HEK293 (cell line): ENCODE results near the gene PTPRR.

Experiments
- CTCF ChIA-PET: fragments of 350-600 bp; formaldehyde crosslinking; extraction: SDS; loops from one replicate; lab custom pipeline; 2021; ENCODE audit warnings: antibody characterized with exemption; lab: Yijun Ruan, JAX
- POLR2A ChIA-PET: fragments of 300-600 bp; formaldehyde crosslinking; extraction: SDS; loops from one replicate; lab custom pipeline; 2020; ENCODE audit warnings: antibody characterized with exemption, inconsistent platforms; lab: Yijun Ruan, JAX
- H3K27ac ChIP-seq: fragments of 200-500 bp; sonication (Bioruptor generic); 2 replicates; pipeline ENCODE4 v1.5.1; 2014; ENCODE audit warnings: low read depth, low read length, control low read depth, inconsistent platforms; ENCODE audit errors: extremely low read depth
- H3K36me3 ChIP-seq, 2 experiments: fragments of 200-500 bp in 1 of 2; sonication (Bioruptor generic) in 1 of 2; 1 replicate in 1 of 2; 2 replicates in 1 of 2; pipeline ENCODE4 v1.5.1; 2014 to 2017; ENCODE audit warnings: inconsistent platforms in 2 of 2, low read length in 2 of 2; ENCODE audit not compliant: control insufficient read depth in 2 of 2, insufficient read depth in 1 of 2
- H3K4me1 ChIP-seq: fragments of 200-500 bp; sonication (Bioruptor generic); 2 replicates; pipeline ENCODE4 v1.5.1; 2014; ENCODE audit warnings: mild to moderate bottlenecking, low read length, inconsistent platforms; ENCODE audit not compliant: control insufficient read depth, insufficient read depth
- H3K4me3 ChIP-seq: 2 replicates; pipeline ENCODE4 v1.5.1; 2011; ENCODE audit warnings: low read depth, mild to moderate bottlenecking, control low read depth, low read length, moderate library complexity
- H3K9me3 ChIP-seq: fragments of 200-500 bp; sonication (Bioruptor generic); 2 replicates; pipeline ENCODE4 v1.5.1; 2014; ENCODE audit warnings: low read depth, low read length, inconsistent platforms; ENCODE audit not compliant: control insufficient read depth, insufficient read depth
- FEZF1 ChIP-seq: fragments of 450-650 bp; formaldehyde crosslinking; IDR thresholded peaks from 2 replicates; pipeline ENCODE4 v1.5.1; 2016; ENCODE audit warnings: missing biosample characterization, missing genetic modification characterization
- GFI1B ChIP-seq: fragments of 450-650 bp; formaldehyde crosslinking; IDR thresholded peaks from 2 replicates; pipeline ENCODE4 v1.5.1; 2016; ENCODE audit warnings: missing biosample characterization, missing genetic modification characterization
- KLF1 ChIP-seq: fragments of 450-650 bp; formaldehyde crosslinking; IDR thresholded peaks from 2 replicates; pipeline ENCODE4 v1.5.1; 2016; ENCODE audit warnings: missing biosample characterization, missing genetic modification characterization
- ZFHX2 ChIP-seq: fragments of 450-650 bp; formaldehyde crosslinking; conservative IDR thresholded peaks from 2 replicates; pipeline ENCODE4 v1.5.1; 2016; ENCODE audit warnings: missing biosample characterization, missing genetic modification characterization
- ZIC2 ChIP-seq: fragments of 450-650 bp; formaldehyde crosslinking; IDR thresholded peaks from 2 replicates; pipeline ENCODE4 v1.5.1; 2016; ENCODE audit warnings: missing biosample characterization, missing genetic modification characterization
- ZNF26 ChIP-seq: fragments of 450-650 bp; formaldehyde crosslinking; IDR thresholded peaks from 2 replicates; pipeline ENCODE4 v1.5.1; 2016; ENCODE audit warnings: missing biosample characterization, missing genetic modification characterization
- ZNF292 ChIP-seq: fragments of 450-650 bp; formaldehyde crosslinking; IDR thresholded peaks from 2 replicates; pipeline ENCODE4 v1.5.1; 2016; ENCODE audit warnings: low read depth, missing biosample characterization, missing genetic modification characterization, borderline replicate concordance
- ZNF335 ChIP-seq: fragments of 450-650 bp; formaldehyde crosslinking; conservative IDR thresholded peaks from 2 replicates; pipeline ENCODE4 v1.5.1; 2016; ENCODE audit warnings: missing biosample characterization, missing genetic modification characterization
- ZNF394 ChIP-seq: fragments of 450-650 bp; formaldehyde crosslinking; IDR thresholded peaks from 2 replicates; pipeline ENCODE4 v1.5.1; 2016; ENCODE audit warnings: missing biosample characterization, missing genetic modification characterization, mild to moderate bottlenecking, moderate library complexity, borderline replicate concordance
- ZNF510 ChIP-seq: fragments of 450-650 bp; formaldehyde crosslinking; IDR thresholded peaks from 2 replicates; pipeline ENCODE4 v1.5.1; 2018; ENCODE audit warnings: mild to moderate bottlenecking, missing genetic modification characterization, missing biosample characterization; ENCODE audit not compliant: insufficient replicate concordance
- ZNF555 ChIP-seq: fragments of 450-650 bp; formaldehyde crosslinking; conservative IDR thresholded peaks from 2 replicates; pipeline ENCODE4 v1.5.1; 2017; ENCODE audit warnings: missing biosample characterization, mild to moderate bottlenecking, missing genetic modification characterization, inconsistent platforms
- ZNF558 ChIP-seq: fragments of 450-650 bp; formaldehyde crosslinking; IDR thresholded peaks from 2 replicates; pipeline ENCODE4 v1.5.1; 2016; ENCODE audit warnings: missing biosample characterization, missing genetic modification characterization
- ZNF677 ChIP-seq: fragments of 450-650 bp; IDR thresholded peaks from 2 replicates; pipeline ENCODE4 v1.5.0; 2018; ENCODE audit warnings: missing biosample characterization, mild to moderate bottlenecking, missing genetic modification characterization, moderate library complexity
- ZNF701 ChIP-seq: fragments of 450-650 bp; formaldehyde crosslinking; IDR thresholded peaks from 2 replicates; pipeline ENCODE4 v1.5.1; 2016; ENCODE audit warnings: missing biosample characterization, missing genetic modification characterization
- ZNF791 ChIP-seq: fragments of 450-650 bp; formaldehyde crosslinking; IDR thresholded peaks from 2 replicates; pipeline ENCODE4 v1.5.1; 2016; ENCODE audit warnings: missing biosample characterization, missing genetic modification characterization
- ZNF837 ChIP-seq: fragments of 450-650 bp; formaldehyde crosslinking; IDR thresholded peaks from 2 replicates; pipeline ENCODE4 v1.5.1; 2016; ENCODE audit warnings: missing biosample characterization, missing genetic modification characterization
- TF ChIP-seq, protein P1 (sequence below): fragments of 450-650 bp; formaldehyde crosslinking; IDR thresholded peaks from 2 replicates; pipeline ENCODE4 v1.5.1; 2016; ENCODE audit warnings: missing biosample characterization, missing genetic modification characterization
- TF ChIP-seq, protein P2 (sequence below): fragments of 450-650 bp; formaldehyde crosslinking; IDR thresholded peaks from 2 replicates; pipeline ENCODE4 v1.5.1; 2016; ENCODE audit warnings: missing biosample characterization, missing genetic modification characterization, borderline replicate concordance
- TF ChIP-seq, protein P3 (sequence below): fragments of 450-650 bp; formaldehyde crosslinking; optimal IDR thresholded peaks from 2 replicates; pipeline ENCODE3; 2016; ENCODE audit warnings: missing biosample characterization, mild to moderate bottlenecking, missing genetic modification characterization
- TF ChIP-seq, protein P4 (sequence below): fragments of 450-650 bp; formaldehyde crosslinking; IDR thresholded peaks from 2 replicates; pipeline ENCODE4 v1.5.1; 2016; ENCODE audit warnings: missing biosample characterization, missing genetic modification characterization

Gene PTPRR

DNA sequence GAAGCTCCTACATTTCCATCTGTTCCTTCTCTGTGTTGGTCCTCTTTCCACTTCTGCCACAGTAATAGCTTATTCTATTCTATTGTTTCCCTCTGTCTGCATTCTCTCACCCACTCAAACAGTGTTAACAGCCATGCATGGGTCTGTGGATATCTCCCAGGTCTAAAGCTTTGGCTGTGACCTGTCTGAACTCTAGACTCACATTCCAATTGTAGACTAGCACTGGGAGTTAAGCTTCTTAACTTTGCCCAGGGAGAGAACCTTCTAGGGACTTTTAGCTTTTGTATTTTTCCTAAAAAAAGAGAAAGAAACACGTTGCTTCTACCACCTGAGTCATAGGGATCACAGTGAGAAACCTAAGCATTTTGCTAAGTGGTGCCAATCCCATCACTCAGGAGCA, 36.7 kb downstream of the PTPRR start:
- H3K9me3 ChIP-seq, result no peaks in the 10 kb centered on the region
- H3K27ac ChIP-seq, result no peak overlapping the region
- H3K36me3 ChIP-seq, result no peaks in the 10 kb centered on the region
- no peaks in the 10 kb centered on the region for H3K4me1 ChIP-seq
- TF ChIP-seq FEZF1 (tag by site-specific recombination) (no peak), ZNF555 (no peak), ZNF837 (tag by site-specific recombination) (no peak), ZNF292 (tag by site-specific recombination) (no peak), KLF1 (no peak), ZNF677 (tag by site-specific recombination) (no peak), GFI1B (tag by site-specific recombination) (no peak), ZNF335 (no peak), ZNF394 (tag by site-specific recombination) (no peak), ZFHX2 (tag by site-specific recombination) (no peak), ZIC2 (tag by site-specific recombination) (no peak), ZNF701 (tag by site-specific recombination) (no peak), ZNF791 (tag by site-specific recombination) (no peak), ZNF26 (tag by site-specific recombination) (no peak), ZNF558 (tag by site-specific recombination) (no peak), ZNF510 (no peak)
- TF ChIP-seq, protein P1, sequence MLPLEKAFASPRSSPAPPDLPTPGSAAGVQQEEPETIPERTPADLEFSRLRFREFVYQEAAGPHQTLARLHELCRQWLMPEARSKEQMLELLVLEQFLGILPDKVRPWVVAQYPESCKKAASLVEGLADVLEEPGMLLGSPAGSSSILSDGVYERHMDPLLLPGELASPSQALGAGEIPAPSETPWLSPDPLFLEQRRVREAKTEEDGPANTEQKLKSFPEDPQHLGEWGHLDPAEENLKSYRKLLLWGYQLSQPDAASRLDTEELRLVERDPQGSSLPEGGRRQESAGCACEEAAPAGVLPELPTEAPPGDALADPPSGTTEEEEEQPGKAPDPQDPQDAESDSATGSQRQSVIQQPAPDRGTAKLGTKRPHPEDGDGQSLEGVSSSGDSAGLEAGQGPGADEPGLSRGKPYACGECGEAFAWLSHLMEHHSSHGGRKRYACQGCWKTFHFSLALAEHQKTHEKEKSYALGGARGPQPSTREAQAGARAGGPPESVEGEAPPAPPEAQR (tag by site-specific recombination), result no peak
- TF ChIP-seq, protein P2, sequence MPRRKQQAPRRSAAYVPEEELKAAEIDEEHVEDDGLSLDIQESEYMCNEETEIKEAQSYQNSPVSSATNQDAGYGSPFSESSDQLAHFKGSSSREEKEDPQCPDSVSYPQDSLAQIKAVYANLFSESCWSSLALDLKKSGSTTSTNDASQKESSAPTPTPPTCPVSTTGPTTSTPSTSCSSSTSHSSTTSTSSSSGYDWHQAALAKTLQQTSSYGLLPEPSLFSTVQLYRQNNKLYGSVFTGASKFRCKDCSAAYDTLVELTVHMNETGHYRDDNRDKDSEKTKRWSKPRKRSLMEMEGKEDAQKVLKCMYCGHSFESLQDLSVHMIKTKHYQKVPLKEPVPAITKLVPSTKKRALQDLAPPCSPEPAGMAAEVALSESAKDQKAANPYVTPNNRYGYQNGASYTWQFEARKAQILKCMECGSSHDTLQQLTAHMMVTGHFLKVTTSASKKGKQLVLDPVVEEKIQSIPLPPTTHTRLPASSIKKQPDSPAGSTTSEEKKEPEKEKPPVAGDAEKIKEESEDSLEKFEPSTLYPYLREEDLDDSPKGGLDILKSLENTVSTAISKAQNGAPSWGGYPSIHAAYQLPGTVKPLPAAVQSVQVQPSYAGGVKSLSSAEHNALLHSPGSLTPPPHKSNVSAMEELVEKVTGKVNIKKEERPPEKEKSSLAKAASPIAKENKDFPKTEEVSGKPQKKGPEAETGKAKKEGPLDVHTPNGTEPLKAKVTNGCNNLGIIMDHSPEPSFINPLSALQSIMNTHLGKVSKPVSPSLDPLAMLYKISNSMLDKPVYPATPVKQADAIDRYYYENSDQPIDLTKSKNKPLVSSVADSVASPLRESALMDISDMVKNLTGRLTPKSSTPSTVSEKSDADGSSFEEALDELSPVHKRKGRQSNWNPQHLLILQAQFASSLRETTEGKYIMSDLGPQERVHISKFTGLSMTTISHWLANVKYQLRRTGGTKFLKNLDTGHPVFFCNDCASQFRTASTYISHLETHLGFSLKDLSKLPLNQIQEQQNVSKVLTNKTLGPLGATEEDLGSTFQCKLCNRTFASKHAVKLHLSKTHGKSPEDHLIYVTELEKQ (tag by site-specific recombination), result no peak
- TF ChIP-seq, protein P3, sequence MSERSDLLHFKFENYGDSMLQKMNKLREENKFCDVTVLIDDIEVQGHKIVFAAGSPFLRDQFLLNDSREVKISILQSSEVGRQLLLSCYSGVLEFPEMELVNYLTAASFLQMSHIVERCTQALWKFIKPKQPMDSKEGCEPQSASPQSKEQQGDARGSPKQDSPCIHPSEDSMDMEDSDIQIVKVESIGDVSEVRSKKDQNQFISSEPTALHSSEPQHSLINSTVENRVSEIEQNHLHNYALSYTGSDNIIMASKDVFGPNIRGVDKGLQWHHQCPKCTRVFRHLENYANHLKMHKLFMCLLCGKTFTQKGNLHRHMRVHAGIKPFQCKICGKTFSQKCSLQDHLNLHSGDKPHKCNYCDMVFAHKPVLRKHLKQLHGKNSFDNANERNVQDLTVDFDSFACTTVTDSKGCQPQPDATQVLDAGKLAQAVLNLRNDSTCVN (tag by site-specific recombination), result no peak
- TF ChIP-seq, protein P4, sequence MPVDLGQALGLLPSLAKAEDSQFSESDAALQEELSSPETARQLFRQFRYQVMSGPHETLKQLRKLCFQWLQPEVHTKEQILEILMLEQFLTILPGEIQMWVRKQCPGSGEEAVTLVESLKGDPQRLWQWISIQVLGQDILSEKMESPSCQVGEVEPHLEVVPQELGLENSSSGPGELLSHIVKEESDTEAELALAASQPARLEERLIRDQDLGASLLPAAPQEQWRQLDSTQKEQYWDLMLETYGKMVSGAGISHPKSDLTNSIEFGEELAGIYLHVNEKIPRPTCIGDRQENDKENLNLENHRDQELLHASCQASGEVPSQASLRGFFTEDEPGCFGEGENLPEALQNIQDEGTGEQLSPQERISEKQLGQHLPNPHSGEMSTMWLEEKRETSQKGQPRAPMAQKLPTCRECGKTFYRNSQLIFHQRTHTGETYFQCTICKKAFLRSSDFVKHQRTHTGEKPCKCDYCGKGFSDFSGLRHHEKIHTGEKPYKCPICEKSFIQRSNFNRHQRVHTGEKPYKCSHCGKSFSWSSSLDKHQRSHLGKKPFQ, result no peak
- ChIA-PET POLR2A (no interaction called here), CTCF (no interaction called here)
- no peak overlapping the region for H3K4me3 ChIP-seq
